ENCODE measurements around the gene ANP32B. TPM values are rescaled to one million over a fixed set of nuclear protein-coding genes. Genes with fewer than 3 reads are reported as not detected.

ANP32B gene
- total RNA-seq, 1 donor from 2014 or later, result 156 TPM

DNA sequence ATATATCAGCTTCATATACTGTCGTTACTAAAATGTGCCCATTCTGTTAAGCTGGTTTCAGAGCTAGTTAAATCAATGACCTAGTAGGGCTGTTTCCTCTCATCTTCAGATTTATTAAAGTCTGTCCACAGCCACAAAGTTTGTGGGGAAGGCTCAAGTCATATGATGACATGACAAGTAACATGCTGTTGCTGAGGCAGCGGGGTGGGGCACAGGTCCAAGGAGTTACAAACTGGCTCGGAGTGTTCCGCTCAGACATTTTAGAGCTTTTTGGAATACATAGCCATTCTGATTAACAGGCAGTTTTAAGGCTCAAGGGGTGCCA lies 2.7 kb upstream of the ANP32B start:
- no peak for DNase-seq (ENCODE audit: extremely low spot score, unreplicated experiment)
- H3K36me3 Mint-ChIP-seq, result no peaks in the 10 kb centered on the region
- no peak for TF ChIP-seq CTCF (conservative IDR thresholded peaks at IDR 0.05)
- H3K4me3 Mint-ChIP-seq, result peak overlapping the region; percentile 29
- H3K4me1 Mint-ChIP-seq (ENCODE audit: unreplicated experiment), result peaks cover 17% of the 10 kb centered on the region
- no peaks in the 10 kb centered on the region for H3K27me3 Mint-ChIP-seq
- H3K27ac Mint-ChIP-seq, result peak overlapping the region; percentile 86
- H3K9me3 Mint-ChIP-seq, result no peaks in the 10 kb centered on the region

GRCh38 chr9:97980918-97981845 lies 2.0 kb upstream of the ANP32B start:
- Mint-ChIP-seq H3K36me3 (no peaks in the 10 kb centered on the region), H3K27ac (peak overlapping the region; percentile 86), H3K4me1 (ENCODE audit: unreplicated experiment) (peaks cover 21% of the 10 kb centered on the region), H3K4me3 (peak overlapping the region; percentile 84), H3K27me3 (no peaks in the 10 kb centered on the region), H3K9me3 (no peaks in the 10 kb centered on the region)
- no peak for TF ChIP-seq CTCF (conservative IDR thresholded peaks at IDR 0.05)
- DNase-seq (ENCODE audit: extremely low spot score, unreplicated experiment), result no peak

DNA sequence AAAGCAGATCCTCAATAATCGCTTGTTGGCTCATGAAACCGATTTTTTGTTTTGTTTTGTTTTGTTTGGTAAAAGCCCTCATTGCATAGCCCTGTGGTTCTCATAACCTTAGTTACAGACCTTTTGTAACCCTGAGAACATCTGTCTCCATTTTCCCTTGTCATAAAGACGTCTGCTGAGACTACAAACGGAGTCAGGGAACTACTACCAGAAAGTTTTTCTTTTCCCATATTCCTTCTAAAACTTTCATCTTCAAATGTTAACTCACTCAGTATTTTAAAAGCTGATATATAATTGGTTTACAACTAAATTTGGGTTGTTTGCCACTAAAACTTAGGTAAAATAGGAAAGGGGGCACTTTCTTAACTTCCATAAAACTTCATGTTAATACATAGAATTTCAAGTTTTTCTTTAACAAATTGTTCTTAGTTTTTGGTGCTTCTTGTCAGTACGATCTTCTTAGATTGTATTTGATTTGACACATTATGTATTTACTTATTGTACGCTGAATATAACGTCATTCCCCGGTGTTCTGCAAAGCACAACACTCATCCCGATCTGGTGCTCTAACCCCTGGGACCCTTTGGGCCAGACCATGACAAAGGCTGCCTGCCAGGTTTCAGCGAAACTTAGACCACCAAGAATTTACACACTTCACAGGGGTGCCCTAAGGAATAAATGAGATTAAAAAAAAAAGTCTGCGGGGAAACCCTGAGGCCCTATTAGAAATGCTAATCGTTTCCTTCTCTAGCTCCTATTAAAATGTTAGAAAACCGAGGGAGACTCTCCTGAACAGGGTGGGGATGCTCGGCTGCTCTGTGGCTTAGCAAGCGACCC lies 1.1 kb upstream of the ANP32B start:
- Mint-ChIP-seq H3K4me1 (ENCODE audit: unreplicated experiment) (peaks cover 28% of the 10 kb centered on the region), H3K4me3 (peak overlapping the region; percentile 84), H3K9me3 (no peaks in the 10 kb centered on the region), H3K27ac (peak overlapping the region; percentile 86), H3K27me3 (no peaks in the 10 kb centered on the region), H3K36me3 (no peaks in the 10 kb centered on the region)
- DNase-seq (ENCODE audit: extremely low spot score, unreplicated experiment), result no peak
- no peak for TF ChIP-seq CTCF (conservative IDR thresholded peaks at IDR 0.05)

- no peak for TF ChIP-seq CTCF (conservative IDR thresholded peaks at IDR 0.05)
- peak overlapping the region; percentile 86 for H3K4me3 Mint-ChIP-seq
- peak overlapping the region; percentile 86 for H3K27ac Mint-ChIP-seq
- no peaks in the 10 kb centered on the region for H3K9me3 Mint-ChIP-seq
- peak; percentile 73 for DNase-seq (ENCODE audit: extremely low spot score, unreplicated experiment)
- H3K27me3 Mint-ChIP-seq, result no peaks in the 10 kb centered on the region
- H3K4me1 Mint-ChIP-seq (ENCODE audit: unreplicated experiment), result peaks cover 40% of the 10 kb centered on the region
- H3K36me3 Mint-ChIP-seq, result no peaks in the 10 kb centered on the region
Measured at GRCh38 chr9:97983589-97984187, 547 bp downstream of the ANP32B start.

DNA sequence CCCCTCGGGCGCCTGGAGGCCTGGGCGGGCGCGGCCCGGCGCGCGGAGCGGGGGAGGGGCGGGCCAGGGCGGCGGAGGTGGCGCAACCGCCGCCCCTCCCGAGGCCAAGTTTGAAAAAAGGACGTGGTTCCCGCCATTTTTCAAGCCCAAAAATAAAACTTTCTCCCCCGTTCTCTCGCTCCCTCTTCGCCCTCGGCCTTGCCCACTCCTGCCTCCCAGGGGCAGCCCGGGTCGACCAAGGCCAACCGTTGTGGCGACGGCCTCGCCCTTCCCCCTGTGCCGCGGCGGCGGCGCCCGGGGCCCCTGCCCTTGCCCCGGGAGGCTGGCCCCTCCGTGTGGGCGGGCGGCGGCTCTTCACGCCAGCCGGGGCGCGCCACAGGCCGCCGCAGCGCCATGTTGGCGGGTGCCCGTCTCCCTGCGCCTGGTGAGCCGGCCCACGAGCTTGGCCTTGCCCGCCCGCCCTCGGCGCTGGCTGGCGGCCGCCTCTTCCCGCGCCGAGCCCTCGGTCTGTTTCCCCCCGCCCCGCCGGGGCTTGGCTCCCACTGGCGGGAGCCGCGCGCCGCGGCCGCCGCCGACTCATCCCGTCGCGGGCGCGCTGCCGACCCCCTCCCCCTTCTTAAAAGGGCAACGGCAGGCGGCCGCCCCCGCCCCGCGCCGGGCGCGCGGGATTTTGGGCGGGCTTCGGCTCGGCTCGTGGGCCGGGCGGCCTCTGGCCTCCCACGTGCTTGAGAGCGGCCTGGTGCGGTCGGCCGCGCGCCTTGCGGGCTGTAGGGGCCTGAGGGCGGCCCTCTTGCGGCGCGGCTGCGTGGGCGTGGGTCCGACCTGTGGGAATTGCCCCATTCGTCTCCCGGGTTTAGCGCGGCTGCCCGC lies 1.3 kb downstream of the ANP32B start:
- Mint-ChIP-seq H3K9me3 (no peaks in the 10 kb centered on the region), H3K36me3 (peaks cover 5% of the 10 kb centered on the region), H3K4me3 (peak overlapping the region; percentile 69), H3K27me3 (no peaks in the 10 kb centered on the region), H3K27ac (no peak overlapping the region), H3K4me1 (ENCODE audit: unreplicated experiment) (peaks cover 48% of the 10 kb centered on the region)
- DNase-seq (ENCODE audit: extremely low spot score, unreplicated experiment), result peak; percentile 82
- TF ChIP-seq CTCF (conservative IDR thresholded peaks at IDR 0.05), result no peak

Measured in type B pancreatic cell (in vitro differentiated cells).